MM.1S (cell line): ENCODE measurements around the gene KLHL24.

Source experiments
- DNase-seq: peaks from one replicate; pipeline ENCODE4 v3.0.0-alpha.2; 2015
- H2AFZ ChIP-seq: fragments of 300-600 bp; sonication (generic); 2 replicates; pipeline ENCODE4 v1.6.0; 2016; ENCODE audit warnings: antibody characterized with exemption, low read length
- H3F3A ChIP-seq: fragments of 300-600 bp; sonication (generic); 2 replicates; pipeline ENCODE4 v1.6.1; 2016; ENCODE audit warnings: mild to moderate bottlenecking, antibody characterized with exemption, low read length, moderate library complexity, mixed read lengths; ENCODE audit not compliant: insufficient read depth
- H3K27ac ChIP-seq: fragments of 300-600 bp; sonication (generic); 2 replicates; pipeline ENCODE4 v1.5.1; 2016; ENCODE audit warnings: mild to moderate bottlenecking, low read length
- H3K27me3 ChIP-seq: fragments of 300-600 bp; sonication (generic); replicated peaks from 2 replicates; pipeline ENCODE4 v1.6.0; 2016; ENCODE audit warnings: low read length; ENCODE audit not compliant: insufficient read depth
- H3K36me3 ChIP-seq: fragments of 300-600 bp; sonication (generic); replicated peaks from 2 replicates; pipeline ENCODE4 v1.6.1; 2016; ENCODE audit warnings: mild to moderate bottlenecking, low read length, mixed read lengths; ENCODE audit not compliant: insufficient read depth
- H3K4me1 ChIP-seq: fragments of 300-600 bp; sonication (generic); 2 replicates; pipeline ENCODE4 v1.6.1; 2016; ENCODE audit warnings: low read length, mixed read lengths
- H3K4me2 ChIP-seq: fragments of 300-600 bp; sonication (generic); 2 replicates; pipeline ENCODE4 v1.6.0; 2016; ENCODE audit warnings: low read depth, low read length
- H3K4me3 ChIP-seq: fragments of 300-600 bp; sonication (generic); 2 replicates; pipeline ENCODE4 v1.5.1; 2016; ENCODE audit warnings: low read length, mixed read lengths
- H3K79me2 ChIP-seq: fragments of 300-600 bp; sonication (generic); 2 replicates; pipeline ENCODE4 v1.6.1; 2016; ENCODE audit warnings: mixed run types, low read length, mixed read lengths
- H3K9ac ChIP-seq: fragments of 300-600 bp; sonication (generic); 2 replicates; pipeline ENCODE4 v1.6.1; 2016; ENCODE audit warnings: low read length, mixed read lengths
- H3K9me2 ChIP-seq: fragments of 300-600 bp; sonication (generic); replicated peaks from 2 replicates; pipeline ENCODE4 v1.6.1; 2016; ENCODE audit warnings: mild to moderate bottlenecking, low read length, mixed read lengths; ENCODE audit not compliant: insufficient read depth
- H3K9me3 ChIP-seq: fragments of 300-600 bp; sonication (generic); replicated peaks from 2 replicates; pipeline ENCODE4 v1.6.1; 2016; ENCODE audit warnings: mild to moderate bottlenecking, low read length, mixed read lengths; ENCODE audit not compliant: insufficient read depth
- H4K20me1 ChIP-seq: fragments of 300-600 bp; sonication (generic); 2 replicates; pipeline ENCODE4 v1.6.1; 2016; ENCODE audit warnings: mild to moderate bottlenecking, low read length, moderate library complexity, mixed read lengths; ENCODE audit not compliant: insufficient read depth
- CTCF ChIP-seq: fragments of 300-600 bp; sonication (generic); IDR thresholded peaks from 2 replicates; pipeline ENCODE4 v1.5.1; 2016; ENCODE audit warnings: antibody characterized with exemption, low read length, mixed read lengths
- EZH2 ChIP-seq: fragments of 300-600 bp; sonication (generic); optimal IDR thresholded peaks from 2 replicates; pipeline ENCODE3; 2017; ENCODE audit warnings: low read depth, mild to moderate bottlenecking, antibody characterized with exemption, low read length, mixed read lengths
- EZH2phosphoT487 ChIP-seq: fragments of 300-600 bp; sonication (generic); IDR thresholded peaks from 2 replicates; pipeline ENCODE4 v1.6.1; 2018; ENCODE audit warnings: antibody characterized with exemption, low read length

Gene KLHL24

GRCh38 chr3:183635431-183636220, at the start of gene KLHL24:
Gene KLHL24, plus strand, starts transcription at chr3:183635623. Its CDS starts 14,734 bp downstream, at chr3:183650357.
- Histone ChIP-seq H3K9me3 (no peaks in the 10 kb centered on the region), H2AFZ (peak within 1 kb of the TSS; percentile 89), H3K4me1 (peaks cover 5% of the 10 kb centered on the region), H3F3A (peaks cover 16% of the 10 kb centered on the region), H3K9me2 (no peaks in the 10 kb centered on the region), H3K4me3 (peak within 1 kb of the TSS; percentile 95), H3K9ac (peak within 1 kb of the TSS; percentile 88), H3K79me2 (peaks cover 37% of the 10 kb centered on the region), H3K27ac (peak within 1 kb of the TSS; percentile 87), H4K20me1 (no peaks in the 10 kb centered on the region), H3K36me3 (no peaks in the 10 kb centered on the region), H3K27me3 (no peaks in the 10 kb centered on the region), H3K4me2 (peak within 1 kb of the TSS; percentile 77)
- TF ChIP-seq CTCF (peak; percentile 14; the same call in 1 of the 2 replicates), EZH2phosphoT487 (no peak), EZH2 (no peak)
- DNase-seq: peak; percentile 99

- no peaks in the 10 kb centered on the region for H3K36me3 ChIP-seq
- H4K20me1 ChIP-seq: no peaks in the 10 kb centered on the region
- no peak overlapping the region for H3K9ac ChIP-seq
- H3K27me3 ChIP-seq: no peaks in the 10 kb centered on the region
- no peak overlapping the region for H3K4me2 ChIP-seq
- no peaks in the 10 kb centered on the region for H3K9me3 ChIP-seq
- no peak for DNase-seq
- H3K79me2 ChIP-seq: no peaks in the 10 kb centered on the region
- no peaks in the 10 kb centered on the region for H3F3A ChIP-seq
- H2AFZ ChIP-seq: no peak overlapping the region
- TF ChIP-seq EZH2: no peak
- no peak for TF ChIP-seq CTCF
- no peak for TF ChIP-seq EZH2phosphoT487
- H3K27ac ChIP-seq: no peak overlapping the region
- H3K9me2 ChIP-seq: no peaks in the 10 kb centered on the region
- H3K4me1 ChIP-seq: peaks cover 11% of the 10 kb centered on the region
- H3K4me3 ChIP-seq: no peak overlapping the region
Observed at GRCh38 chr3:183586477-183586876, 48.9 kb upstream of the KLHL24 start.

GRCh38 chr3:183587336-183587735, 48.1 kb upstream of the KLHL24 start:
- H3K9ac ChIP-seq: no peak overlapping the region
- peaks cover 4% of the 10 kb centered on the region; the same call in 1 of the 2 replicates for H3F3A ChIP-seq
- H3K4me2 ChIP-seq: no peak overlapping the region
- H3K9me3 ChIP-seq: no peaks in the 10 kb centered on the region
- no peaks in the 10 kb centered on the region for H3K79me2 ChIP-seq
- H4K20me1 ChIP-seq: no peaks in the 10 kb centered on the region
- TF ChIP-seq CTCF (no peak), EZH2 (no peak), EZH2phosphoT487 (no peak)
- no peaks in the 10 kb centered on the region for H3K27me3 ChIP-seq
- DNase-seq: peak; percentile 45
- H3K27ac ChIP-seq: no peak overlapping the region
- H3K36me3 ChIP-seq: no peaks in the 10 kb centered on the region
- no peak overlapping the region for H3K4me3 ChIP-seq
- peak overlapping the region; percentile 31; the same call in 1 of the 2 replicates for H2AFZ ChIP-seq
- peaks cover 20% of the 10 kb centered on the region for H3K4me1 ChIP-seq
- no peaks in the 10 kb centered on the region for H3K9me2 ChIP-seq
